Ovary (tissue), 9 donors: ENCODE results near the gene ANKRD6. TPM values are rescaled to one million over a fixed set of nuclear protein-coding genes. Genes with fewer than 3 reads are reported as not detected.

Source experiments
- DNase-seq, 5 donors: peaks; one replicate each; pipeline ENCODE4 v3.0.0-alpha.2; 2019 to 2020
- H3K27ac ChIP-seq, 2 donors: fragments of 200-600 bp; one replicate each; pipeline versions ENCODE4 v1.5.1 to v1.8.0; 2019 to 2022
- H3K27me3 ChIP-seq: fragments of 200-600 bp; one replicate; pipeline ENCODE4 v1.8.0; 2022
- H3K36me3 ChIP-seq: fragments of 200-600 bp; sonication (generic); one replicate; pipeline ENCODE4 v1.5.1; 2019
- H3K4me1 ChIP-seq: one replicate; pipeline ENCODE4 v1.8.1; 2013; ENCODE audit warnings: mild to moderate bottlenecking, moderate library complexity; ENCODE audit not compliant: insufficient read depth
- H3K4me3 ChIP-seq: fragments of 200-600 bp; sonication (generic); one replicate; pipeline ENCODE4 v1.5.1; 2017
- H3K9me3 ChIP-seq, 2 donors: fragments of 200-600 bp in 1 of 2; sonication (generic) in 1 of 2; one replicate each; pipeline versions ENCODE4 v1.5.1 to v1.8.1; 2013 to 2019; ENCODE audit warnings: mild to moderate bottlenecking in 1 of 2, moderate library complexity in 1 of 2
- EP300 ChIP-seq: sonication (generic); formaldehyde crosslinking; IDR thresholded peaks from one replicate; pipeline ENCODE4 v1.6.1; 2017; ENCODE audit warnings: antibody characterized with exemption
- POLR2A ChIP-seq: fragments of 450-650 bp; IDR thresholded peaks from one replicate; pipeline ENCODE4 v1.6.1; 2017; ENCODE audit warnings: antibody characterized with exemption, mild to moderate bottlenecking, moderate library complexity
- WGBS, 3 donors: extraction: QIAGEN DNeasy Blood & Tissue Kit in 1 of 3; methylation state at CpG; one replicate each; pipeline versions ENCODE4 v1.1.5 to v1.1.7; 2013 to 2017; 5-methylcytosine and 5-hydroxymethylcytosine counted together
- intact Hi-C, 4 donors: fragments of 100-400 bp; cut with DNase I; formaldehyde crosslinking; loops; one replicate each; pipeline versions ENCODE4 v1.11.0 to v1.15.1; 2022 to 2023
- polyA plus RNA-seq, 2 donors: library from polyadenylated mRNA; stranded (reverse); fragments of 200-250 nt in 1 of 2; fragments of 350-450 nt in 1 of 2; fragmentation: Illumina TruSeq in 1 of 2; extraction: RNeasy Lipid Tissue Mini Kit (QIAGEN cat#74804) in 1 of 2; gene quantifications; one replicate each; pipeline ENCODE4 v1.2.3, GENCODE V29; 2013 to 2014
- total RNA-seq, 7 donors: library from RNA; depleted of rRNA in 2 of 7; stranded (reverse); fragments of >200 nt in 2 of 7; fragmentation: NEBNext Ultra II Directional in 3 of 7; extraction: Animal tissue kit (Norgen Biotek cat#: 25700) in 3 of 7; gene quantifications; one replicate each; pipeline versions ENCODE4 v1.1.0 to v1.2.4, GENCODE V29; 2016 to 2023
- TF ChIP-seq, protein P1 (sequence below), 3 donors: fragments of 450-650 bp in 2 of 3; fragments of 200-600 bp in 1 of 3; IDR thresholded peaks; one replicate each; pipeline versions ENCODE4 v1.5.1 to v1.8.0; 2016 to 2022; ENCODE audit warnings: antibody characterized with exemption in 3 of 3, mild to moderate bottlenecking in 1 of 3
- donor health status: DM: no; HTN: no; CAD: no; lungs with moderate emphysema.
- donor health status: DM: no; HTN: no; CAD: no.
- donor health status: Bipolar disorder and iron deficiency.
- donor health status: DM: yes; HTN: yes; CAD: no.
- donor health status: DM: no; HTN: no; CAD: no.
- donor health status: DM: yes; HTN: yes; CAD: no.

ANKRD6 gene
- total and polyA plus RNA-seq, 9 donors: 14.7 to 50.1 (median 25.6) TPM

DNA sequence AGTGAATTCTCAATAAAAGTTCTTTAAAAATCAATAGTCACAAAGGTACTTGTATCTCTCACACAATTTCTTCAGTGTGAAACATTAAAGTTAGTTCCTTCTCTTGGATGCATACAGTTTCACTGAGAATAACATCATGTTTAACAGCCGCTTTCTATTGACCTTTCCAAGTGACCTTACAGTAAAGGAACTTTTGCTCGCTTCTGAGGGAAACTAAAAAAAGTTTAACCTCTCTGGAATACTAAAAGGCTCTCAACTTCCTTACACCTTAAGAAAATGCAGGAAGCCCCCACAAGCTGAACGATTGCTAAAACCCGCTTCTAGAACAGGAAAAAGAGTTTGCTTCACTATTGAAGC lies 22.2 kb upstream of the ANKRD6 start:
- Histone ChIP-seq H3K4me3 (peak overlapping the region; percentile 58), H3K27me3 (no peaks in the 10 kb centered on the region), H3K4me1 (peaks cover 2% of the 10 kb centered on the region), H3K27ac (no peak overlapping the region), H3K36me3 (no peaks in the 10 kb centered on the region), H3K9me3 (no peaks in the 10 kb centered on the region)
- intact Hi-C loops: no loop called here
- WGBS, 3 donors: 13 to 22% (median 15%) methylated on average over 4 of the region's 4 CpGs
- no peak for TF ChIP-seq POLR2A
- TF ChIP-seq EP300: no peak
- TF ChIP-seq, protein P1, sequence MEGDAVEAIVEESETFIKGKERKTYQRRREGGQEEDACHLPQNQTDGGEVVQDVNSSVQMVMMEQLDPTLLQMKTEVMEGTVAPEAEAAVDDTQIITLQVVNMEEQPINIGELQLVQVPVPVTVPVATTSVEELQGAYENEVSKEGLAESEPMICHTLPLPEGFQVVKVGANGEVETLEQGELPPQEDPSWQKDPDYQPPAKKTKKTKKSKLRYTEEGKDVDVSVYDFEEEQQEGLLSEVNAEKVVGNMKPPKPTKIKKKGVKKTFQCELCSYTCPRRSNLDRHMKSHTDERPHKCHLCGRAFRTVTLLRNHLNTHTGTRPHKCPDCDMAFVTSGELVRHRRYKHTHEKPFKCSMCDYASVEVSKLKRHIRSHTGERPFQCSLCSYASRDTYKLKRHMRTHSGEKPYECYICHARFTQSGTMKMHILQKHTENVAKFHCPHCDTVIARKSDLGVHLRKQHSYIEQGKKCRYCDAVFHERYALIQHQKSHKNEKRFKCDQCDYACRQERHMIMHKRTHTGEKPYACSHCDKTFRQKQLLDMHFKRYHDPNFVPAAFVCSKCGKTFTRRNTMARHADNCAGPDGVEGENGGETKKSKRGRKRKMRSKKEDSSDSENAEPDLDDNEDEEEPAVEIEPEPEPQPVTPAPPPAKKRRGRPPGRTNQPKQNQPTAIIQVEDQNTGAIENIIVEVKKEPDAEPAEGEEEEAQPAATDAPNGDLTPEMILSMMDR (IDR thresholded peaks at IDR 0.05): no peak
- no peak for DNase-seq

DNA sequence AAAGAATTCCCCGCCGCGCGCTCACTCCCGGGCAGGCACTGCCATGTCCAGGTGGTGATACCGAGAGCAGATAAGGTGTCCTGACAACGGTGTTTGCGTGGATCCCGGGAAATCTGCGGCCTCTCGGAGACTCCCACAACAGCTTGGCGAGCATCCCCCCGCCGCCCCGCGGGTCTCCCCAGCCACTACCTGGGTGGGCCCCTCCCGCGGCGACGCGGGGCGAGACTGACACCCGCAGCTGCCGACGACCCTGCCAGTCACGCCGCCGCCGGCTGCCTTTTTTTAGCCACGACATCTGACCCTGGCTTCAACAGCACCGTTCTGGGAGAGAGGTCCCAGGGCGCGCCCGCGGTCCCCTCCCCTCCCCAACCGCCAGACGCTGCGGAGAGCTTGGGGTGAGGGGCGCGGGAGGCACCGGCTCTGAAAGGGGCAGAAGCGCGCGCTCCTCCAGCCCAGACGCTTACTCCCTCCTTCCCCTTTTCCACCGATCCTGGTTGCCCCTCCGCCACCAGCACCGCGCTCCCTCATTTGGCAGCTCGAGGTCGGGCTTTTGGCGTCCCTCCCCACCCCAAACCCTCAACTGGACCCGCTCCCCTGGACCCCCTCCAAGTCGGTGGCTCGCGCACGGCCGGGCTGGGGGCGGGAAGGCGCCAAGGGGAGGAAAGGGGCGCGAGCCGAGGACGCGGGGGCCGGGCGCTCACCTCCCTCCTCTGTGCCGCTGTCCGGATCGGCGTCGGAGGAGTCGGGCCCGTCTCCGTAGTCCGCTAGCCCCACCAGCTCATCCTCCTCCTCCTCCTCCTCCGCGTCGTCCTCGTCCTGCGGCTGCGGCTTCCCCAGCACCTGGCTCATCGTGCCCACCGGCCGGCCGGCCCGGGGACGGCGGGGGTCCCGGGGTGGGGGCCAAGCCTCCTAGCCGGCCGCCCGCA lies 21.5 kb upstream of the ANKRD6 start:
- intact Hi-C loops: no loop called here
- H3K27ac ChIP-seq: peak overlapping the region in 1 of 2 donors; percentile 18
- 1 to 2% (median 1%) methylated on average over 80 to 93 of the region's 93 CpGs for WGBS, 3 donors
- H3K9me3 ChIP-seq: no peaks in the 10 kb centered on the region
- H3K36me3 ChIP-seq: no peaks in the 10 kb centered on the region
- H3K4me1 ChIP-seq: peaks cover 2% of the 10 kb centered on the region
- DNase-seq: peak; percentile 26 to 58 (median 47)
- peak overlapping the region; percentile 58 for H3K4me3 ChIP-seq
- TF ChIP-seq POLR2A (no peak), EP300 (no peak)
- TF ChIP-seq, protein P1 (IDR thresholded peaks at IDR 0.05): no peak
- H3K27me3 ChIP-seq: no peaks in the 10 kb centered on the region

DNA sequence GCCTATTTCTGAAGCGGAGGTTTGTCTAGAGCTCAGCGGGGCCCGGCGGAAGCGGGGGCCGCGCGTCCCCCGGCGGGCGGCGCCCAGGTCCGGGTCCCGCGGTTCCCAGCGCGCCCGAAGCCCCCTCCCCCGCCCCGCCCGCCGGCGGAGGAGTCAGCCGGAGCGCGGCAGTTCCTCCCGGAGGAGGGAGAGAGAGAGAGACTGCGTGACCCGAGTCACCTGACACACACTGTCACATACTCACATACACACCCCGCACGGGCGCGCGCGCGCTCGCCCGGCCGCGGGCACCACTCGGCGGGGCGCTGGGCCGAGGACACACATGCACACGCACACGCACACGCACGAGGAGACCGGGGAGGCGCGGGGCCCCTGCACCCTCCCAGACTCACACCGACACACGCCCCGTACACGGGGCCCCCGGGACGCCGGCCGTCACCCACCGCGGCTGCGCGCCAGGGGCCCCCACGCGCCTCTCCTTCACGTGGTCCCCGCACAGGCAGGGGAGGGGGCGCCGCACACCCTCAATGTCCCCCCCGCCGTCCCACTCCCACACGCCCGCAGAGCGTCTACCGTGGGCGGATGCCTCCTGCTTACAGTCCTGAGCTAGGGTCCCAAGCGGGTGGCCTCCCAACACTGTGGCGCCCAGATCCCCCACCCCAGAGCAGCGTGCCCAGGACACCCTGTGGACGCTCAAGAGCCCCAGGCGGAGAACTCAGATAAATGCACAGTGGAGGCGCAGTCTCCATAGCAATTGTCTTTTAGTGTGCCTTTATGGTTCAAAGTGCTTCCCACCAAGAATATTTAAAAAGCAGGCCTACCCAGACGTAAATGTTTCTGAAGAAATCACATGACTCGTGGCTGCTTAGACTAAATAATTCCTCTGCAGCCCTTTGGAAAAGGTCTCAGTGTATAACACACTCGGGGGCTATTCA lies 20.6 kb upstream of the ANKRD6 start, which contains the start of gene RRAGD:
TSS of gene RRAGD (minus strand) at position 203 of the 935 bp plus-strand sequence. CDS start 280 bp downstream, outside the sequence.
- Histone ChIP-seq H3K27me3 (no peaks in the 10 kb centered on the region), H3K9me3 (no peaks in the 10 kb centered on the region), H3K36me3 (no peaks in the 10 kb centered on the region), H3K4me3 (peak within 1 kb of the TSS; percentile 58), H3K4me1 (peaks cover 2% of the 10 kb centered on the region), H3K27ac (peak within 1 kb of the TSS in 1 of 2 donors; percentile 18)
- TF ChIP-seq, protein P1 (IDR thresholded peaks at IDR 0.05): no peak
- TF ChIP-seq EP300: no peak
- no peak for TF ChIP-seq POLR2A
- intact Hi-C loops: no loop called here
- DNase-seq: peak; percentile 34 to 54 (median 45)
- 1% methylated on average over 38 to 80 of the region's 85 CpGs for WGBS, 3 donors

DNA sequence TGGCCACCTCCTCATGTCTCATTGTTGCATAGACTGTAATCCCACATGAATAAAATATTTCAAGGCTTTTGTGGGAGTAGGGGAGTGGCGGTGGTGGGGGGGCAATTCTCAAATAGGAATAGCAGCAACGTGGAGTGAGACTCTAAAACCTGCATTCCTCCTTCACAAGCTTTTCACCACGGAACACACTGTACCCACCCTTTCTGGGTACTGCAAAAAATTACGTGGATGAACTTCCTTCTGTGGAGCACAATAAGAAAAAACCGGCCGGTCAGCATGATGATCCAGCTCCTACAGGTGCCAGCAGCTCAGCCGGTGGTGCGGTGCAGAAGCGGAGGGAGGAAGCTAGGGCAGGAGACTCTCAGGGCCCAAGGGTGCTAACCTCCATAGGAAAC lies 19.9 kb upstream of the ANKRD6 start:
- peaks cover 2% of the 10 kb centered on the region for H3K4me1 ChIP-seq
- no peak overlapping the region for H3K27ac ChIP-seq
- H3K36me3 ChIP-seq: no peaks in the 10 kb centered on the region
- peak overlapping the region; percentile 58 for H3K4me3 ChIP-seq
- no peaks in the 10 kb centered on the region for H3K27me3 ChIP-seq
- intact Hi-C loops: no loop called here
- TF ChIP-seq, protein P1 (IDR thresholded peaks at IDR 0.05): no peak
- TF ChIP-seq POLR2A (no peak), EP300 (no peak)
- 26 to 29% (median 28%) methylated on average over 9 of the region's 9 CpGs for WGBS, 3 donors
- DNase-seq: no peak
- no peaks in the 10 kb centered on the region for H3K9me3 ChIP-seq
